Eye (tissue), 1 donor: ENCODE results near the gene TMEM220.
"Not testable (repeated sequence)": the region's sequence is repeated elsewhere in the genome, so short reads cannot be mapped to it uniquely, and the experiment has no call there.

Experiments
- DNase-seq: peaks from one replicate; pipeline ENCODE4 v3.0.0-alpha.2; 2015

The TMEM220 gene

DNA sequence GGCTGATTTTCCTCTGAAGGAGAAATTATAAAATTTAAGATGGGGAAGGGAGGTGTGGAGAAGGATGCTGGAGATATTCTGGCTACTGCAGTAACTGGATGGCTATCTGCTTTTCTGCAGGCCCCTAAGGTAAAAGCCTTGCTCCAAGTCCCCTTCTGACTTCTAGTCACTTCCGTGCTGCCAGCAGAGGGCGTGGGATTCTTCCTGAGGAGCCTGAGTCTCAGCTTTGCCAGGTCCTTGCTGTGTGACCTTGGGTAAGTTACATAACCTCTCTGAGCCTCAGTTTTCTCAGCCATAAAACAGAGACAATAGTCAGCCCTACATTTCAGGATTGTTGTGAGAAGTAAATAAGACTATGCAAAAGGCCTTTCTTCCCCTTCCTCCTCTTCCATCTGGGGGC lies 24.3 kb upstream of the TMEM220 start:
- DNase-seq, result no peak

DNA sequence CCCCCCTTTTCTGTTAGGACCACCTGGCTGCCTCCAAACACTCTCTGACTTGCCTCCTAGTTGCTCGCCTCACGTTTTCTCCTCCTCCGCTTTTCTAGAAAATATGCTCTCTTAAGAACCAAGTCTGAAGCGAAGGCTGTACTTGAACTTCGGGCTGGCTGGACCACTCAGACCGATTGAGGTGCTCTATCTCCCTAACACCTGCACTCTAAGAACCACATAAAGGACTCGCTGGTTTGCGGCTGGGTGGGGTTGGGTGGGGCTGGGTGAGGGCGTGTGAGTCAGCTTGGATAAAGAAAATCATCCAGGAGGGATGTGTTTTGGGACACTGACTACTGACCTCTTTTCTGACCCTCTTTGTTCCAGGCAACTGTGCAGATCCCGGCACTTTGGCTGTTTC lies 22.9 kb upstream of the TMEM220 start:
- DNase-seq, result no peak

DNA sequence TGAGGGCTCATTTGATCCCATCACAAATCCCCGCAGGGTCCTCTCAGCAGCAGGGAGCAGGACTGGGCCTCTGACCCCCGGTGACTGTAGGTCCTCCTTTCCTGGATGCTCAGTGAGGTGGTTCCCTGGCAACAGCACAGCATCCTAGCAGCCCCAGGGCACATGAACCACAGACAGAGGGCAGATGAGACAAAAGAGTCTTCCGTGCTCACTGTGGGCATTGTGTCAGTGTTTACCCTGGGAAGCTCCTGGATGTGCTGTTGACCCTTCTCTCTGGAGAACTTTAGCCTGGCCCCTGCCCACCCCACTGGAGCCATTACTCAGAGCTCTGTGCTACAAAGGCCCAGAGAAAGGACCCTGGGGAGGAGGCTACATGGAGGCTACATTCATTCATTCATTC lies 21.7 kb upstream of the TMEM220 start:
- no peak for DNase-seq

DNA sequence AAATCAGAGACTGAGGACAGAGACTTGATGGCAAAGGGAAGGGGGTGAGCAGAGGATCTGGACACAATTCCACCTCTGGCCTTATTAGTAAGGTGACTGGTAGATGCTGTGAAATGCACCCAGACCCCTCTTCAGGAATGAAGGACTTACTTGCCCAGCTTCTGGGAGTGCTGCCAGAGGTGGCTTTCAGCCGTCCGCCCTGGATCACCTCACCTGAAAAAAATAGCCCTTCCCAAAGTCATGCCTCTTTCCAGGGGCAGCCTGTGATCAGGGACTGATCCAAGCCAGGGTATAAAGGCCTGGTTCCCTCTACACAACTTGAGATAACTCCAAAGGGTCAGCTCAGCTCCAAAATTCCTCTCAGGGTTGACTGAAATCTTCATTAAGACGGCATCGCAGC lies 20.4 kb upstream of the TMEM220 start:
- no peak for DNase-seq

DNA sequence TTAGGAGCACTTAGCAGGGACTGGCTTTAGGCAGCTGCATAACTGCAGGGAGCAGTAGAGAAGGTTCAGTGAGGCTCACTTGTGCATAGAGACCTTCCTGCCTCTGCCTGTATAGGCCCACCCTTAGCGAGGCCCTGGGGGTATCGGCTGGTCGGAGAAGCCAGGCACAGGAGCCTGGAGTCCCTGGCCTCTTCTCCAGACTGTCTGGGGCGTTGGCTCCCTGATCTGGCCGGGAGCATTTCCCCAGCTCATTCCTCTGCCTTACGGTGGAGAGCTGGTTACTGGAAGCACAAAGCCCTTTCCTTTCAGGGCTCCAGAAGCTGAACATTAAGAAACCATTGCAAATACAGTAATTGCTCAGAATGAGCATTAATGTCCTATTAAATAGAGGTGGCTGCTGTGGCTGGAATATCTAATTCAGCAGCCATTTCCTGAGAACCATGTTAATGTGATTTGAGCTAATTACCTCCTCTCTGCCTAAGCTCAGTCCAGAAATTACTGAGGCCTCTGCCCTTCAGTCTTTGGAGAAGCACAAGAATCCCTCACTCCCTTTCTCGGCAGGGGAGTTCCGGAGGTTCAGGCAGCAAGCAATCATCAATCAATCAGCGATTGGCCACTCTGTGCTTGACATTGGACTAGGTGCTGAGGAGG lies 18.8 kb upstream of the TMEM220 start:
- peak; percentile 34 for DNase-seq

DNA sequence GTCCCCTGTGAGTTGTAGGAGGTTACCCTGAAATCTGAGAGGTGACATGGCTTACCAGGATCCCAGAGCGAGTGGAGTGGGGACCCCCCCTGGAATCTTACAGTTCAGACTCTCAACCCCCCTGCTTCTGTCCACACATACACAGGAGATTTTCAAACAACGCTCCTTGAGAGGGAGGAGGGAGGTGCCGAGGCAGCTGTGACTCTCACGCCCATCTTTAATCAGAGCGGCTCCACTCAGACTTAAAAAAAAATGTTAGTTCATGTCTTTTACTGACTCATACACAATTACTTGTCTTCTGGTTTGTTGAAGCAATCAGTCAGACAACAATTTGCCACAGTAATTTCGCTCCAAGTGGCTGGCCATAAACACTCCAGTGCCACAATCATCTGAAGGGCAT lies 15.4 kb upstream of the TMEM220 start:
- DNase-seq, result no peak

DNA sequence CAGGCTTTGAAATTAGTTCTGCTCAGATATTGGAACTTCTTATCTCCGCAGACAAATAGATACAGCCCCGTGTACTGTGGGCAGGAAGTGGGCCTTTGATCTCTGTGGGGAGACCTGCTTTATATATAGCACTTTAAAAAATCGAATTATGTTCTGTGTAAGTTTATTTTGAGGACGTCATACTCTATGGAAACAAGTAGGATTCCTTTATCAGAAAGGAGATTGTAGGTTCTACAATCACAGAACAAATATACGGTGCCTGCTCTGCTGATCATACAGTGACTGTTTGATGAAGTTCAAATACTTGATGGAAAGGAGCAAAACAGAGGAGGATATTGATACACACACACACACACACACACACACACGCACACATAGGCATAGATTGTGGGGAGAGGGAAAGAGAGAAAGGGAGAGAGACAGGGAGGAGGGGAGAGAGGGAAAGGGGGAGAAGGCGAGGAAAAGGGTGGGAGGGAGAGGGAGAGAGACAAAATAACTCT lies 14.7 kb upstream of the TMEM220 start:
- no peak for DNase-seq

DNA sequence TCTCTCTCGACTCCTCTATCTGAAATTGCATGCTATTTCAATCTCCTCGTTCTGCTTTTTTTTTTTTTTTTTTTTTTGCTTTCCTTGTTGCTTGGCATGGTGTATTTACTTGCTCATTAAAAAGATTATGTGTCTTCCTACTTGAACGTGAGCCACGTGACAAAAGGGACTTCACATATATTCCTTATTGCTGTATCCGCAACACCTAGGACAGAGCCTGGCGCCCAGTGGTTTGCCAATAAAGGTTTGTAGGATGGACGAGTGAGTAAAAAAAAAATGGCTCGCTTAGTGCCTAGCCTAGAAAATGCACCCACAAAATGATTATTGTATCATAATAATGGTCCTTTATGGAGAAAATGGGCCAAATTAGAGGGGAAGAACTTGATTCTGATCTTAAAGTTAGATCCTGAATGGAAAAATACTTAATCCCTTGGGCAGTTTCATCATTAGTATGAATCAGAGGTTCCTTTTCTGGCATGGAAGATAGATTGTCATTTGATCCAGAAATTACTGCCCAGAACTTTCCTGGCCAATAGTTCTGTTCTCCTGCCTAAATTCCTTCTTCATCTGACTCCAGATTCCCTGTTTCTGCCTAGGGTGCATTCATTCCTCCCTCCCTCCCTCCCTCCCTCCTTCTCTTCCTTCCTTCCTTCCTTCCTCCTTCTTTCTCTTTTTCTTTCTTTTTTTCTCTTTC lies 13.6 kb upstream of the TMEM220 start:
- no peak for DNase-seq

DNA sequence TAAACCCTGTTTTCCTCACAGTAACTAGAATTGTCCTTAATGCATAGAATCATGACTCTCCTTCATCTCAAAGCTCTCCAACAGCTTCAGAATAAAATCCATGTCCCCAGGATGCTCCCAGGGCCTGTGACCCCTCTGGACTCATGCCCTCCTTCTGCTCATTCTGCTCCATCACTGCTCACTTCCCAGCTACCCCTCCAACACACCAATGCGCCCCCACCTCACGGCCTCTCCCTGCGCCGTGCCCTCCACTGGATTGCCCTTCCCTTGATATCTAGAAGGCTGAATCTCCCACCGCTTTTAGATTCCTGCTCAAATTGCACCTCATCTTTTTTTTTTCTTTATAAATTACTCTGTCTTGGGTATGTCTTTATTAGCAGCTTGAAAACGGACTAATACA lies 12.6 kb upstream of the TMEM220 start:
- DNase-seq, result no peak

DNA sequence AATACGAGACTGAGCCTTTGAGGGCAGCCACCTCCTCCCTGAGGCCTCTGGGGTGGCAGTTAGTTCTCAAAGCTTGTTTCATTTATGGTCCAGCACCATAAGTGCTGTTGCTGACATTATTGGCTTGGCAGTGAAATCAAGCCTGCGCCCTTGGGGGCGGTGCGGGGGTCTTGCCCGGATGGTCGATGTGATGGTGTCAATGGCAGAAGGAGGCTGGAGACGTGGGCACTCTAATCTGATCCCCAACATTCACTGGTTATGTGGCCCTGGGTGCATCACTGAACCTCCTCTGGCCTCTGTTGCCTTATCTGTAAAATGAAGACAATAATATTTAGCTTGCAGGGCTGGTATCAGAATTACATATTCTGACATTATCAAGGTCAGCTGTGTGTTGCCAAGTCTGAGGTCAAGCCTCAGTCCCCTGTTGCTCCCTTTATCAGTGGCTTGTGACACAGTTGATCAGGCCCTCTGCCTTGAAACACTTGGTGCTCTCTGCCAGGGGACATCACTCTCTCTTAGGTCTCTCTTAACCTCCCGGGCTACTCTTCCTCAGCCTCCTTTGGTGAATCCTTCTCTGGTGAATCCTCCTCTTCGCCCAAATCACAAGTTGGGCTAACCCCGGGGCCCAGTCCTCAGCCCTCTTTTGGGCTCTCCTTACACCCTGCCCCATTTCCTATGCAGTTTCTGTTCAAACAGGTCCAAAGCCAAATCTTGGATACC lies 11.8 kb upstream of the TMEM220 start:
- DNase-seq, result no peak

DNA sequence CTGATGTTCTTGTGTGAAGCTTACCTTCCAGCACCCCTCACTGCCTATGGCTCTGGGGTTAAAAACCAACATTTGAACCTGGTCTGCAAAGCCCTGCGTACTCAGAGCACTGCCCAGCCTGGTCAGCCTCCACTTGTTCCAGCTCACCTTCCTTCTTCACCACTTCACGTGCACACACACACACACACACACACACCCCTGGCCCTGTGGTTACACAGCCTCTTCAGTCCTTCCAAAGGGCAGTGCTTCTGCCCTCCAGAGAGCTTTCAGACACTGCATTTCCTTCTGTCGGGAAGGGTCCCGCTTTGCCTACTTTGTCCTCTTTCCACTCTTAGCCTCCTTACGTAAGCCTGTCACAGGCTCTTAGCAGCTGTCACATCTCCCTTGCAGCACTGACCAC lies 9.6 kb upstream of the TMEM220 start:
- DNase-seq, result no peak

DNA sequence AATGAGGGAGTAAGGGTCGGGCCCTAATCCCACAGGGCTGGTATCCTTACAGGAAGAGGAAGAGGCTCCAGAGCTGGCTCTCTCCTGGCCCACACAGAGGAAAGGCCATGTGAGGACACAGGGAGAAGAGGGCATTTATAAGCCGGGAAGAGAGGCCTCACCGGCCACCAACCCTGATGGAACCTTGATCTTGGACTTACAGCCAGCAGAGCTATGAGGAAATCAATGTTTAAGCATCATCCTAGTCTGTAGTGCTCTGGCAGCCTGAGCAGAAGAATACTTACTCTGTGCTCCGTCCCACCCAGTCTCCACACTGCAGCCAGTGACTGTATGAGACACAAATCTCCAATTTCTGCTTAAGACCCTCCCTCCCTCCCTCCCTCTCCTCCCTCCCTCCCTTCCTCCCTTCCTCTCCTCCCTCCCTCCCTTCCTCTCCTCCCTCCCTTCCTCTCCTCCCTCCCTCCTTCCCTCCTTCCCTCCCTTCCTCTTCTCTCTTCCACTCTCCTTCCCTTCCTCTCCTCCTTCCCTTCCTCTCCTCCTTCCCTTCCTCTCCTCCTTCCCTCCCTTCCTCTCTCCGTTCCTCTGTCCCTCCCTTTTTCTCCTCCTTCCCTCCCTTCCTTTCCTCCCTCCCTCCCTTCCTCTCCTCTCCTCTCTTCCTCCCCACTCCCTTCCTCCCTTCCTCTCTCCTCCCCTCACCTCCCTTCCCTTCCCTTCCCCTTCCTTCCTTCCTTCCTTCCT lies 8.9 kb upstream of the TMEM220 start:
- no peak for DNase-seq

DNA sequence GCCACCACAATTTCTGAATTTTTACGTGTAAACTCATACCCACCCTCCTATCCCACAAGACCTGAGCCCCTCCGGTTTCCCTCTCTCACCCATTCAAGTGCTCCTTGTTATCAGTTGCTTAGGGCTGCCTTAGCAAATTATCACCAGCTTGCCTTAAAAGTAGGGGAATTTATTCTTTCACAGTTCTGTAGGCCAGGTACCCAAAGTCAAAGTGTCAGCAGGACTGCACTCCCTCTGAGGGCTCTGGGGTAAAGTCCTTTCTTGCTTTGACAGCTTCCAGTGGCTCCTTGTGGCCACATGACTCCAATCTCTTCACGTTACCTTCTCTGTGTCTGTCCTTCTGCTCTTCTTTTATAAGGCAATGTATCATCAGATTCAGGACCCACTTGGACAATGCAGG lies 7.9 kb upstream of the TMEM220 start:
- DNase-seq, result no peak

DNA sequence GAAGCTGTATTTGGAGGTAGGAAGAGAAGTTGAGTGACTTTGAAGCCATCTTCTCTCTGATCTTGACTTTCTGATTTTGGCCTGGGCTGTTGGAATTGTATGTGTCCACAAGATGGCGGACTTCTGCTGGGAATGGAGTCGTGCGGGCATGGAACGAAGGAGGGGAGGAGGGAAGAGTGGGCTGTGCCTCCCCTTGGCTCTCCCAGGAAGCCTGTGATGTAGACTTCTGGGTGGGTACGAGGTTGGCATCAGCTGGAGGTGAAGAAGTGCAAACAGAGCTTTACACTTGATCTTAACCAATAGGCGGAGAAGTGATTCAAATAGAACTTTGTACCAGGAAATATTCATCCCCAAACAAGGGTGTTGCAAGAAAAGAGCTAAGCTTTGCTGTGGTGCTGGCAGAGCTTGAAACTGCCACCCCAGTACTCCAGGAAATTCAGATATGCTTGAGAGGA lies 7.4 kb upstream of the TMEM220 start:
- peak; percentile 87 for DNase-seq

DNA sequence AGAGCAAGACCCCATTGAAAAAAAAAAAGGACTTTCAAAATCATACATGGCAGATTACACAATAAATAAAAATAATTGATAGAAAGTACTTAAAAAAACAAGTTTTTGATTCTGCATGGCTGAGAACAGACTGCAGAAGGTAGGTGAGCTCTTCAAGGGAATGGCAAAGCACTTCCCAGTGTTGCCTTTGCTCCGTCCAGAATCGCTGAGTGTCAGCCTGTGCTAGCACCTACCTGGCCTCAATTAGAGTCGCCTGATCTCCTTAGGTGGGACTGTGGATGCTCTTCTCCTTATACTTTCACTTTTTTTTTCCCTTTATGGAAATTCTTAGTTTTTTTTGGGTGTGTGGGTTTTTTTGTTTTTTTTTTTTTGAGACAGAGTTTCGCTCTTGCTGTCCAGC lies 6.0 kb upstream of the TMEM220 start:
- DNase-seq, result no peak

DNA sequence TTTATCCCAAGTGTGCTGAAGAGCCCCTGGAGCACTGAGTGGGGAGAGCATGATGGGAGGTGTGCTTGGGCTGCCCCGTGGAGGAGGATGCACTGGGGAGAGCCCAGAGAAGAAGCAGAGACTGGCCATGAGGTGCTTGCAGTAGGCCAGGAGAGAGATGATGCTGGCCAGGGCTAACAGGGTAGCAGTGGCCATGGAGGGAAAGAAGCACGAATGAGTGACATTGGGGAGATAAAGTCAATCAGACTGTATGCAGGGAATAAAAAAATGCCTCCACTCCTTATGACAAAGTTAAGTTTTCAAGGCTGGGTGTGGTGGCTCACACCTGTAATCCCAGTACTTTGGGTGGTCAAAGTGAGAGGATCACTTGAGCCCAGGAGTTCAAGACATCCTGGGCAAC lies 5.4 kb upstream of the TMEM220 start:
- no peak for DNase-seq

DNA sequence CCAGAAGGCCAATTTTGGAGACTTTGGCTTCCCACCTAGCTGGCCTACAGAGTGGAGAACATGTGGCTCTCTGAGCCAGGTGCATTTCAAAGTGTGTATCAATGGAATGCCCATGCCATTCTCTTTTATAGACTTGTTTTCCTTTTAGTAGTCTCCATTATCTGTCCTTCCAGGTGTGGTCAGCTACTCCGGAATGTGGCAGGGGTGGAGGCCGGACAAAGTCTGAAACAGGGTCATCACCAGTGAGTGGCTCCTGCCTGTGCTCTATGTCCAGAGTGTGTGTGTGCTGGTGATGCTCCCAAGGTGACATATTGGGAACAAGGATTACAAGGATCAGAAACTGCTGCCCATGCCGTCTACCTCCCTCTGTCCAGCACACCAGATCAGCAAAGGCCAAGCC lies 3.8 kb upstream of the TMEM220 start:
- DNase-seq, result no peak

DNA sequence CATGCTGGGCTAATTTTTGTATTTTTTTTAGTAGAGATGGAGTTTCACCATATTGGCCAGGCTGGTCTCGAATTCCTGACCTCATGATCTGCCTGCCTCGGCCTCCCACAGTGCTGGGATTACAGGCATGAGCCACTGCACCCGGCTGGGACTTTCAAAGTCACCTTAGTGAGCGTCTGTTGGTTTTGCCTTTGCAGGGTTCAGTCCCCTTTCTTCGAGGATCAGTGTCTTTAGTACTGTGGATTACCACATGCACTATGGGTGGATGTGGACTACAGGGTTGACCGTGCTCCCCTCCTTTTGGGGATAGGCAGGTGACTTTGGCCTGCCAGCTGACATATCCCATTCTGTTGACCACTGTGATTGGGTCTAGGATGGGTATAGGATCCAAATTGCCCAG lies 2.3 kb upstream of the TMEM220 start:
- not testable (repeated sequence) for DNase-seq

DNA sequence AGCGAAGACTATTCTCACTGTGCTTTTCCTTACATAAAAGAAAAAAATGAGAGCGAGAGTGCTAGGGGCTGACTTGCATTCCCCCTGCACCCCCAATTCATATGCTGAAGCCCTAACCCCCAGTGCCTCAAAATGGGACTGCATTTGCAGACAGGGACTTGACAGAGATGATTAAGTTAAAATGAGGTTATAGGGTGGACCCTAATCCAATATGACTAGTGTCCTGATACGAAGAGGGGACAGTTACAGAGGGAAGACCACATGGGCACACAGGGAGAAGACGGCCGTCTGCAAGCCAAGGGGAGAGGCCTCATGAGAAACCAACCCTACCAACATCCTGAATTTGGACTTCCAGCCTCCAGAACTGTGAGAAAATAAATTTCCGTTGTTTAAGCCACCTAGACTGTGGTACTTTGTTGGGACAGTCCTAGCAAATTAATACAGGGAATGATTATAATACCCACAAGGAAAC lies 1.6 kb upstream of the TMEM220 start:
- no peak for DNase-seq

DNA sequence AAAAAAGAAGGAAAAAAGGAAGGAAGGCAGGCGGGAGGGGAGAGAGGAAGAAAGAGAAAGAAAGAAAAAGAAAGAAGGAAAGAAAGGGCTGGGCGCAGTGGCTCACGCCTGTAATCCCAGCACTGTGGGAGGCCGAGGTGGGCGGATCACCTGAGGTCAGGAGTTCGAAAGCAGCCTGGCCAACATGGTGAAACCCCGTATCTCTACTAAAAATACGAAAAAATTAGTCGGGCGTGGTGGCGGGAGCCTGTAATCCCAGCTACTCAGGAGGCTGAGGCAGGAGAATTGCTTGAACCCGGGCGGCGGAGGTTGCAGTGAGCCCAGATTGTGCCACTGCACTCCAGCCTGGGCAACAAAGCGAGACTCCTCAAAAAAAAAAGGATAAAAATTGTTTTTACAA lies 424 bp upstream of the TMEM220 start:
- DNase-seq, result not testable (repeated sequence)

DNA sequence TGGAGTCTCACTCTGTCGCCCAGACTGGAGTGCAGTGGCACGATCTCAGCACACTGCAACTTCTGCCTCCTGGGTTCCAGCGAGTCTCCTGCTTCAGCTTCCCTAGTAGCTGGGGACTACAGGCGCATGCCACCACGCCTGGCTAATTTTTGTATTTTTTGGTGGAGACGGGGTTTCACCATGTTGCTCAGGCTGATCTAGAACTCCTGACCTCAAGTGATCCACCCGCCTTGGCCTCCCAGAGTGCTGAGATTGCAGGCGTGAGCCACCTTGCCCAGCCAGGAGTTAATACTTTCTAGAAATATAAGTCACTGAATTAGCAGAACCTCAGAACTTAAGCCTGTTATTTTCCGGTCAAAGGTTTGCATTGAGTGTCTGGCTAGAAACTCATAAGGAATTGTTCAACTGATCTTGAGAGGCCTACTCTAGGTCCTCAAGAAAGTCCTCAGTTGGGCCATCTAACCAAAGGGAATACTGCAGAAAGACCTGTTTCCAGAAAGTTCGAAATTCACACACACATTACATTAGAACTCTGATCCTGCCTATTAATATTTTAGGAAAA lies 1.4 kb downstream of the TMEM220 start:
- DNase-seq, result no peak

DNA sequence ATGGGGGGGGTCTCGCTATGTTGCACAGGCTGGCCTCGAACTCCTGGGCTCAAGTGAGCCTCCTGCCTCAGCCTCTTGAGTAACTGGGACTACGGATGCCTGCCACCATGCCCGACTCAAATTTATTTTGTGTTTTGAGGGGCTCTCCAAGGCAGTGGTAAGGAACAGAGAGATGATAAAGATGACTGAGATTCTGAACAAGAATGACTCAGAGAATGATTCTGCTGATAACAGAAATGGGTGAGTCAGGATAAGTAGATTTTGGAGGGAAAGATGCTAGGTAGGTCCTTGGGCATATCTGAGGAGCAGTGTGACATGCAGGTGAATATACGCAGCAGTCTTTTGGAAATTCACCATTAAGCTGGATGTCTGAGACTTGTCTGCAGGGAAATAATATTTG lies 2.6 kb downstream of the TMEM220 start:
- no peak for DNase-seq

DNA sequence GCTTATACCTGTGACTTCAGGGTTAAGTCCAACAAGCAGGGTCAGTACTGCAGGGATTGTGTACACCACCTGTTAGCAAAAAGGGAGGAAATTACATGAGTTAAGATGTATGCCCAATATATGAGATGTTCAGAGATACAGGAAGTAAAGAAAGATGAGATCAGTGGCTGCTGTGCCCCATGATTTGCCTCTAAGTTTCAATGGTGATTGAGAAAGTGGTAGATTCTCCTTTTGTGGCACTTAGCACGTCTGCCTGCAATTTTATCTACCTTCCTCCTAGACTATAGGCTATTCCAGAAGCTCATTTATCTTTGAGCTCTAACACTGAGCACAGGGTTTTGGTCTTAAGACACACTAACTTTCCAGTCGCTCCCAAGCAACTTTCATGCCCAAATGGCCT lies 3.6 kb downstream of the TMEM220 start:
- no peak for DNase-seq
